NCI-H1092 (cell line): ENCODE results near the gene PLXNB3.

ENCODE experiments used
- DNase-seq: peaks from one replicate; lab custom pipeline; 2025; lab: John Stamatoyannopoulos, UW

Gene PLXNB3

DNA sequence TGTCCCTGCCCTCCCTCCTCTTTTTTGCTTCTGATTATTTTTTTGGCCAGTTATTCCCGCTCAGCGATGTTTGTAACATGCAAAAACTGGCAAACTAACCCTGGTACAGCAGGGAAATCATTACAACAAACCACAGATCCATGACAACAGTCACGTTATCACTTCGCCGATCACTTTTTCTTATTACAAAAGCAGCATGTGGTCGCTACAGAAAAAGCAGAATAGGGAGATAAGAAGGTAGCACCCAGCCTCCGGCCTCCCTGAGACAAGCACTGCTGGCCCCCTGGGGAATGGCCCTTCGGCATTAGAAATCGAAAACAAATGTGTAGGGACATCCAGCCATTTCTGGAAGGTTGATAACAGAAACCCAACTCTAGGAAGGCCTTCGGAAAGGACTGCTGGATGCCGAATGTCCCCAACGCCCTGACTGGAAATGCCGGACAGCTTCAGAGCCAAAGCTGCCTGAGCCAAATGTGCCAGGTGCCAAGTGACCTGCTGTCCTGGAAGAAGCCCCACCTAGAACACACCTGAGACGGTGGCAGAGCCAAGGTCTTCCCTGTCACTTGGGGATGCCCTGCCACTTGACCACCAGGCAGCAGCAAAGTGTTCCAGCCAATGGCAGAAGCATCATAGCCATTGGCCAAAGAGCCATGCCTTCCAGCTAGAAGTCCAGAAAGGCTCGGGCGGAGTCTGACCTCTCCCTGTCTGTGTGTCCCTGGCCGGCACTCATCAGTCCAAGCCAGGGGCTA is 27.2 kb downstream of the PLXNB3 start:
- no peak for DNase-seq

DNA sequence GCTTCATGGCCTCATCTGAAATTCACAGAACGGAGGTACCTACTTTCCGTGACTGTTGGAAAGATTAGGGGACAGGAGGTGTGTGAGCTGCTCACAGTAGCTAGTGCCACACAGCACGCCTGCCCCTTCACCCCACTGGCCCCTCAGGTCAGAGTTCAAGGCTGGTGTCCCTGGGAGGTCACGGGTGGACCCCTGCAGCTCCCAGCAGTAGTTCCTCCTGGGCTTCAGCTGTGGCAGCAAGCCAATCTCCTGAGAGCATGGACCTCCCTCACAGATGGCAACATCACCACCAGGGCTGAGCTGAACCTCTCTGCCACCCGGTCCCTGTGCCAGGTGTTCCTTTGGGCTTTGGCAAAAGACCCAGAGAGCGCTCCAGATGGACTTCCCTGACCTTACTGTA is 28.3 kb downstream of the PLXNB3 start:
- DNase-seq = no peak

DNA sequence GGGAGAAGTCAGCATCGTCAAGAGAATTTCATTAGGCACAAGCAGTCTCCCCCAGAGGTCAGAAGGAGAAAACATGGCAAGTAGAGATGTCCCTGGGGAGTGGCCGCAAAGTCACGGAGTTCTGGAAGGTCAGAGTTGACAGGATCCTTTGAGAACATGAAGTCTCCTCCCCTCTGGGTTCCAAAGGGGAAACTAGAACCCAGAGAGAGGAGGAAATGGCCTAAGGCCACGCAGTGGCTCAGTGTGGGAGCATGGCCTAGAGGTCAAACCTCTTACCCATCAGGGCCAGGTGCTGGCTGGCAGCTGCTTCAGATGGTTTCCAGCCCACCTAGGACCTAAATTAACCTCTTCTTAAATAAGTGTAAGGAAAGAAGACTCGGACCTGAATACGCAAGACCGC is 29.2 kb downstream of the PLXNB3 start:
- DNase-seq = no peak

DNA sequence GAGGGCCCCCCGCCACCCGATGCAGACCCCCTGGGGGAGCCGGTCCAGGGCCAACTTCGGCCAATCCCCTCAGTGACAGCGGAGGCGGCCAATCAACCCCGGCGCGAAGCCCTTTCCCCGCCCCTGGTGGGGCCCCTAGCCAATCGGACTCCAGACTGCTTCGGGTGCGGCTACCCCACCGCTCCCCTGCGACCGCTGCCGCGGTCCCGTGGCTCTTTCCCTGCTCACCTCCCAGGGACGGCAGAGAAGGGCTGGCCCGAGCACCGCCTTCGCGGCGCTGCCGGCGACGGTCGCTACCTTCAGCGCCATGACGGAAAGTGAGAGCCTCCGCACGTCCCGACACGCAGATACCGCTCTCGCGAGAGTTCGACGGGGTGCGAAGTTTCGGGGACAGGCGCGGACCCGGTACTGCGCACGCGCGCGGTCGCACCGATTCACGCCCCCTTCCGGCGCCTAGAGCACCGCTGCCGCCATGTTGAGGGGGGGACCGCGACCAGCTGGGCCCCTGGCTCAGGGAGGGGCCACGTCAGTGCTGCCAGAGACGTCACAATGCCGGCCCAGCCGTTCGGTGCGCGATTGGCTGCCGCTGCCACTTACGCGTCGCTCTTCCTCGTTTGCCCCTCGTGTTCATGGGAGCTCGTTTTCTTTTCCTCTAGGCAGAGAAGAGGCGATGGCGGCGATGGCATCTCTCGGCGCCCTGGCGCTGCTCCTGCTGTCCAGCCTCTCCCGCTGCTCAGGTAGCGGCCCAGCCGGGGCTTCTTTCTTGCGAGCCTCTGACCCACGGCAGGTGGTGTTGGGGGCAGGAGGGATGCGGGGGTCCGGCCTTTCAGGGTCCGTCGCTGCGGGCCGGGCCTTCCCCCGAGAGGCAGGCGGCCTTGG is 30.2 kb downstream of the PLXNB3 start, which contains the start of the genes IDH3G and SSR4:
Gene IDH3G, minus strand, starts transcription at position 358 of the 879 bp plus-strand sequence. Its CDS starts 49 bp downstream, at position 309.
Gene SSR4, plus strand, starts transcription at position 651 of the 879 bp plus-strand sequence. Its CDS starts 20 bp downstream, at position 671.
- DNase-seq = peak; percentile 97

DNA sequence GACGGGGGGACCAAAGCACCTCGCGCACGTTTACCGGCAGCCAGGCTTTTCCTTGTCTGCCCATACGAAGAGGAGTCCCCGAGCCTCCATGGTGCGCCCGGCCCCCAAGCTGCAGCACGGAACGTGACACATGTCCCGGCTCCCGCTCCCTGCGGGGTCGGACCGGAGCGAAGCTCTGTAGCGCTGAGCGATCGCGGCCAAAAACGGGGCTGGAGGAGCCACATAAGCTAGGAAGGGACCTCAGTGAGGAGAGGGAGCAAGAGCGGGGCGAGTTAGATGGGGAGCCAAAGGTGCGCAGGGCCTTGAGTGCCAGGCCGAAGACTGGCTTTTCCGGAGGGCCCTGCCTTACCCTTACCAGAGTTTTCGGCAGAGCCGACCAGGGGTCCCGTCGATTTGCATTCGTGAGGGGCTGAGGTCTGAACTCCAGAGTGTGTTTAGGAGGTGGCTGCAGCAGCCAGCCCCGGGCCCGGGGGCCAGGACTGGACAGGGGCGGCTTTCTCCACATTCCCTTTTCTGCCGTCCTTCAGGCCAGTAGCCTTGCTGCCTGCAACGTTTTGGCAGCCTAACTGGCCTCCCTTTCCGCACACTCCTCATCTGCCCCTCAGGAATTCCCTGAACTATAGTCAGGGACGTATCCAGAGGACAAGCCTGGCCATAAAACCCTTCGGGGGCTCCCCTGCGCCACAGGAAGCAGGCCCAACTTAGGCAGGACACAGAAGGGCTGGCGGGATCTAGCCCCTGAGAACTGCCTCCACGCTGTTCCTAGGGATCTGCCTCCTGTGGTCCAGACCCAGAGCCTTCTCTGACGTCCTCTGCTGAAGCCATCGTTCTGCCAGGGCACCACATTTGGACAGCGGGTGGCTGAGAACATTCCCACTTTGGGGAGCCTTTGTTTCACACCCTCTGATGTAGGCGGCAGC is 31.1 kb downstream of the PLXNB3 start:
- DNase-seq = no peak

DNA sequence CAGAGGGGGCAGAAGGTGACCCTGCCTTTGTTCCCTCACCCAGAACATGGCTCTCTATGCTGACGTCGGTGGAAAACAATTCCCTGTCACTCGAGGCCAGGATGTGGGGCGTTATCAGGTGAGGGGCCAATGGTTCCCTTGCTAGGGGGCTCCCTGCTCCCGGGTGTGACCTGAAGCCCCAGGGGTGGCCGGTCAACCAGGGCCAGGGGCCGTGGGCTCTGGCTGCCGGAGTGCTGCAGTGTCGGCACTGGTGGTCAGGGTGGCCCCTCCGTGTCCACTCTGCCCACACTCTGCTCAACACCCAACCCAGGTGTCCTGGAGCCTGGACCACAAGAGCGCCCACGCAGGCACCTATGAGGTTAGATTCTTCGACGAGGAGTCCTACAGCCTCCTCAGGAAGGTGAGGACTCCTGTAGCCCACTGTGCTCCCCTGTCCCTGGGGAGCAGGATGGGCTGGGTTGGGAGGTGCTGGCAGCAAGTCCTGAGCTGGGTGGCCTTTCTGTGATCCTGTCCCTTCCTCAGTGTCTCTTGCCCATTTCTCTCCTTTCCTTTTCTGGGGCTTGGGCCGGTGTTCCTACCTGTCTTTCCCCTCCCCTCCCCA is 33.5 kb downstream of the PLXNB3 start:
- no peak for DNase-seq

DNA sequence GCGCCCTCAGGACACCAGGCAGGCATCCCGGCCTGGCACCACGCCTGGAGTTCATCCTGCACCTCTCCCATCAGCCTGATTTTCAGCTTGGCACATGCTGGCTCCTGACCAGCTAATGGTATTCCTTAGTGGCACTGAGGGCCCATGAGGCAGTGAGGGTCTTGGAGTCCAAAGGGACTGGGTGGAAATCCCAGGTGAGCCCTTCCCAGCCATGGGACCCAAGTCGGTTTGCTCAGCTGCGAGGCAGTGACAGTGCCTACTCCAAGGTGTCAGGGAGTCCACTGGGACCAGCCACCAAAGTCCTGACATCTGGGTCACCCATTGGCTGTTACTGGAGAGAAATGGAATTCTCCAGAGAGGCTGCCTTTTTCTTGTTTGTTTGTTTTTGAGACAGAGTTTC is 35.3 kb downstream of the PLXNB3 start:
- no peak for DNase-seq

DNA sequence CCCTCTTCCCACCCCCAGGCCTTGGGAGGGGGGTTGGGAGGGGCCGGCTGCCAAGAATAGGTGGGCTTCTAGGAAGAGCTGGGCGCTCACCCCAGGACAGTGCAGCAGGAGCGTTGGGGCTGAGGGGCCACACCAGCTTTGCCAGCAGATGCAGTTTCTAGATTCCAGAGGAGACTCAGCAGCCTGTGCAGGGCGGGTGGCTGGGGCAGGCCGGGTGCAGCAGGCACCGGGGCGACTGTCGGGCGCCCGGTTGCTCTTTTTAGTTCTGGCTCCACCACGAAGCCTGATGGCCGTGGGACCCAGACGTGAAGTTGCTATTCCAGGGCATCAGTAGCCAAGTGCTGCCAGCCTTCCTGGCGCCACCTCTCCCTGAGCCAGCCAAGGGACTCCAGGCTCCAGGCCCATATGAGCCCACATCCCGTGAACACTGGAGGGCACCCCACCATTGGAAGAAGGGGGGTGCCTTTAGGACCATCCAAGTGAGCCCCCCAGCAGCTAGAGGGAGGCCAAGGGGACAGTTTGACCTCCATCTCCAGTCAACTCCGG is 36.2 kb downstream of the PLXNB3 start:
- DNase-seq = no peak

DNA sequence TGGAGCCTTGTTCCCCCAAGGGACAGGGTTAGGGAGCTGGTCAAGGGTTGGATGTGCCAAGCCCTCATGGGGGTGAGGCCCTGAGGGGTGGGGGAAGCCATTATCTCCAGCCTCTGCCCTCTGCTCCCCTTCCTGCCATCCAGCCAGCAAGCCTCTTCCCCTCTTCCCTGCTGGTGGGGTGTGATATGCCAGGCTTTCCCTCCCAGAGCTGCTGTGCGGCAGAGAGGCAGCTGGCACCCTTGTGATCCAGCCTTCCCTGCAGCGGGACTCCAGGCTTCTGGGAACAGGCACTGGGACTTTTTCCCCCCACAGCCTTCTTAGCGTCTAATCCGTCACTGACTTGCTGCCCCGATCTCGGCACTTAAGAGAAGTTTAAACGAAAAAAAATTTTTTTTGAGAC is 36.7 kb downstream of the PLXNB3 start:
- DNase-seq = no peak

DNA sequence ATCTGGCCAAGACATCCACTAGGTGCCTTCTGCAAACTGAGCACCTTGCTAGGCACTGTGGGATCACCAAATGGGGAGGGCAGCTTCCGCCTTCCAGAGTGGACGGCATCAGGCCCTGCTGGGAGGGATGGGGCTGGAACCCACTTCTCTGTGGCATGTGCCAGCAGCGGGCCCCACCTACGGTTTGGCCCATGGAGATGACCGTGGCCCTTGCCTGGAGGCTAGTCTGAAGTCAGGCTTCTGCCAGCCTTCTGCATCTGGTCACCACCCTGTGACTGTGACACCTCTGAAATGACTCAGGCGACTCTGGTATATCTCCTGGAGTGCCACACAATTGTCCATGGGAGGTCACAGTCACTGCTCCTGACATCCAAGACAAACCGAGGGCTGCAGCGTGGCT is 37.6 kb downstream of the PLXNB3 start:
- no peak for DNase-seq

DNA sequence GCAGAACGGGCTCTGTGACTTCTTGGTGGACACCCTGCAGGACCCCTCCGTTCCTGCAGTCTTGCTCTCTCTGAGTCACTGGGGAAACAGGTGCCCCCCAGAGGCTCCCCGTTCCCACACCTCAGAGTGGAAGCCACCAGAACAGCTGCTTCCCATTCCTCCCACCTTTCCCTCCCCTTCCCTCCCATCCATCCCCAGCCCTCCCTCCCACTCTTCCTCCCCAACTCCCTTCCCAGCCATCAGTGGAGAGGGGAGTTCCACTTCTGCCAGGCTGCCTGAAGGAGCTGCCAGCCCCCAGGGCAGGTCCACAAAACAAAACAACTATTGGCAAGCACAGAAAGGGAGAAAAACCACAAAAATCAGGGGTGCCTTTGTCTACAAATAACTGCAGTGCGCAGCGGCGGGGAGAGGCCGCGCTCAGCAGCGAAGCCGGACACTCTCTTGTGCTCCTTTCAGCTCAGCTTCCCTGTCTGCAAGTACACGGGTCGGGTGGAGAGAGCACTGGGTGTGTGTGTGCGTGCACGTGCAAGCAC is 38.5 kb downstream of the PLXNB3 start:
- DNase-seq = no peak

DNA sequence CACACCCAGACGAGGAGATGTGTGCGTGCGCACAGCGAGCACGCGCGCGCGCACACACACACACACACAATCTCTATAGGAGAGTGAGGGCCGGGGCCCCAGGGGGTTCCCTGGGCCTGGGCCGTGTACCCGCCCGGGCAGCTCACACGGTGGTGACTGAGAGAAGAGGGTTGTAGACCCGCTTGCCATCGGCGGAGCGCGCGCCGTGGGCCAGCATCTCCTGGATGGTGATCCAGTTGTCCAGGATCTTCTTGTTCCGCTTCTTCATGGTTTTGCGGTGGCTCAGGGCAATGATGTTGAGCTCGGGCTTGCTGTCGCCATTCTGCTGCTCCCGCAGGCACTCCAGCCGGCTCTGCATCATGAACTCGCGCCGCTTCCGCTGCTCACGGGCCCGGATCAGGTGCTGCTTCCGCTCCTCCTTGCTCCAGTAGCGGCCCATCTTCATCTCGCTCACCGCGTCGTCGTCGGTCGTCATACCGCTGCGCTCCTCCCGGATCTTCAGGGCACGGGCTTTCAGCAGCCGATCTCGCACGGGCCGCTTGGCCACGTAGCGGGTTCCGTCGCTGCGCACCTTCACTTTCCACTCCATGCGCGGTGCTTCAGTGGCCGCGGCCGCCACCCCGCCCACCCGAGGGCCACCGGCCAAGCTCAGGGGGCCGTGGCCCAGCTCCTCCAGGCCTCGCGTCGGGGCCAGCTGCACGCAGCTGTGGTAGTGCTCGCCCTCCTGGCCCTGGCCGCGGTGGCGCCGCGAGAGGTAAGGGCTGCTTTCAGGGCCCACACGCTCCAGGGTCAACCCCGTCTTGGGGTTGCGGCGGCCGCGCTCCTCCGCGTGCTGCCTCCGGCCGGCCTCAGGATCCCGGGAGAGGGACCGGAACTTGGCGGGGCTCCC is 39.4 kb downstream of the PLXNB3 start:
- no peak for DNase-seq

DNA sequence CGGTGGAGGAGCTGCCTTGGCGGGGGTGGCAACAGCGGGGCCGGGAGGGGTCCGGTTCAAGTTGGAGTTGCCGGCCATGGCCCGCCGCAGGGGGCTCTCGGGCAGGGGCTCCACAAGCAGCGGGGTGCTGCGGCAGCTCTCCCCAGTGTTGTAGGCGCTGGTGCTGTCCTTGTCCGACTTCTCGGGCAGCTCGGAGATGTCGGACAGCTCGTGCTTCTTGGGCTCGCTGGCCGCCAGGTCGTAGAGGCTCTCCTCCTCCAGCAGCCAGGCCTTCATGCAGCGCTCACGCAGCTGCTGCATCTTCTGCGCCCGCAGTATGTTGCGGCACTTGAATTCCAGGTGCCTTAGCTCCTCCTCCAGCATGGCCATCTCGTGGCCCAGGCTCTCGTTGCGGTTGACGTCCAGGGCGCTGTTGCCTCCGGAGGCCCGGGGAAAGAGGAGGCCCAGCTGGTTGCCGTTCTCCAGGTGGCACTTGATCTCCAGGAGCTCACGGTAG is 40.1 kb downstream of the PLXNB3 start:
- no peak for DNase-seq

DNA sequence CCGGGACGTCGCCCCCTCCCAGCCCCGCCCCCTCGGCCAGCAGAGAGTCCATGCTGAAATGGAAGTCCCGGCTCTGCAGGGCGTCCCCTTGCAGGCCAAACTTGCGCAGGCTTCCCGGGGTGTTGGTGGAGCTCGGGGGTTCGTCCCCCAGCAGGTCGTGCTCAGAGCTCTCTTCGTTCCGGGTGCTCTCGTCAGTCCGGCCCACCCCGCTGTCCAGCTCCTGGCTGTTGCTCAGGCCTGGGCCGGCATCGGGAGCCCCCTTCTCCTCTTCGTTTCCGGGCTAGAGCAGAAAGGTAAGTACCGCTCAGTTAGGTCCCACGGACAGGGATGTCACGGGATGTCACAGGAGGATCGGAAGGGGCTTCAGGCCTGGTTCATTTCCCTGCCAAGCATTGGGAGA is 40.6 kb downstream of the PLXNB3 start:
- no peak for DNase-seq

DNA sequence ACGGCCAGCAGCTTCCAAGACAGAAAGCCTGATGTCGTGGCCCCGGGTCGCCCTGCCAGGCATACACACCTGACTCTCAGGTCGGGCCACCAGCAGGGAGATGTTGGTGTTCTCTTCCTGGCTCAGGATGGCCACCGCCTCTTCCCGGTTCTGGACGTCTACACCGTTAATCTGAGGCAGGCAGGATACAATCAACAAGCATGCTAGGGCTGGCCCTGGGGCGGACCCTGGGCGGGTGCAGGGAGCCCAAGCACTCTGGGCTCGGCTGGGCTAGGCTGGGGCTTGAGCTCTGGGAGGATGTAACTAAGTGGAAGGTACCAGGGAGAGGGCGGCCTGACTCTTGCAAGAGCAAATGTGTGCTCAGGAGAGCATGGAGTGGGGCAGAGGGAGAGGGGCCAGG is 41.4 kb downstream of the PLXNB3 start:
- DNase-seq = no peak

DNA sequence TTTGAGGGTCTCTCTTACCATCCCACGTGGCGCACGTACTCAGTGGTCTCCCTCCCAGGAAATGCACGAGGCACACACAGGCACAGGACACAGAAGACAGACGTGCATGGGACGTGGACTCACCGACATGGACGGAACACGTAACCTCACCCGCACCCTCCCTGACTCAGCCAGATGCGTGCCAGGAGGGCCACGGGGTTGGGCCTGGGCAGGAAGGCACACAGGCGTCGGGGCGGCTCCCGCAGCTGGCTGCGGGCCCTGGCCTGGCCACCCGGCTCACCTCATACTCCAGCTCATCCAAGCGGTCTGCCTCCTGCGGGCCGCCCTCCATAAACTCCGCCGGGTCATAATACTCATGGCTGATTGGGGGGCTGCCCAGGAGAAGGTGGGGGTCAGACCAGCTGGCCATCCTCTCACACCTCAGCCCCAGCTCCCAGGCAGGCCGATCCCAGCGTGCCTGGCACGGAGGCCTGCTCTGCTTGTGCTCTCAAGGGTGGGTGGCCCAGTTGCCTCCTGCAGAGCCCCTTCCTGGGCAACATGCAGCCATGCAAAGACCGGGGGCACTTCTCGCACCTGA is 43.0 kb downstream of the PLXNB3 start:
- no peak for DNase-seq

DNA sequence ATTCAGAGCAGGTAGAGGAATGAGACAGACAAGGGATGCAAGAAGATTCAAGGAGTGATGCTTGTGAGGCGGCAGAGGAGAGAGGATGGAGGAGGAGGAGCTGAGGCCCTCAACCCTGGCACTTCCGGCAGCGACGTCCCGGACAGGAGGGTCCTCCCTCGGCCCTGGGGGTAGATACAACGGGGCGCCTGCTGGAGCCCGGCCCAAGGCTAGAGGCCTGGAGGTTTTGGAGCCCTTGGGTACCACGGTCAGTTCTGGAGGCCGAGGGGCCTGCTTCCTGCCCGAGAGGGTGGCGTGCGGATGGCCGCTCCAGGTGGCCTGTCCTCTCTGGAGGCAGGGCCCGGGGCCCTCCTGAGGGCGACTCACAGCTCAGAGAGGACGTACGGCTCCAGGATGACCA is 43.9 kb downstream of the PLXNB3 start:
- DNase-seq = no peak

DNA sequence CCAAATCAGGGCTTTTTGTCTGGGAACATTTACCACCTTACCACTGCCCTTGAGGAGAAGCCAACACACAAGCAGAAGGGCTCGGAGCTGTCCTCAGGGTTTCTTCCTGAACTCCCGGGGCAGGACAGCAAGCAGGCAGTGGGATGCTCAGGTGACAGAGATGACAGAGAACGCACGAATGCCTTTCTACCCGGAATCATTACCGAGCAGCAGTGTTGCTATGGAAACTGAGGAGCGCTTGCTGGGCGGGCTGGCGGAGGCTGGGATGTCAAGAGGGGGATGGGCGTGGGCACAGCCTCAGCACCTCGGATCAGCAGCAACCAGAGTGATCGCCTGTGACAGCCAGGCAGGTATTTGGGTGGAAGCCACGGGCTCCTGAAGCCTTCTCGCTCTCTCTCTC is 48.2 kb downstream of the PLXNB3 start:
- no peak for DNase-seq

DNA sequence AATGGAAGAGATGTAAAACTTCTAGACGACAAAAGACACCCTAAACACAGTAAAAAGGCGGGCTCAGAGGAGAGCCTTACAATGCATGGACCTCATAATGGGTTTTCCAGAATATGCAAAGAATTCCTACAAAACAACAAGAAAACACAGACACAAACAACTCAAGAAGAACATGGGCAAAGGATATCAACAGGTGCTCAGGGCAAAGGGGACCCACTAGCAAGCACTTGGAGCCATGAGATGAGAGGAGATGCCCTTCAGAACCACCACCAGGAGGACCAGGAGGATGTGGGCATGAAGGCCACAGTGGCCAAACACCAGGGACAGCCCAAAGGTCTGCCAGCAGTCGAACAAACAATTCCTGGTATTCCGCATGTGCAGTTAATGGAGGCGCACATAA is 49.1 kb downstream of the PLXNB3 start:
- DNase-seq = no peak
